ENCODE measurements around the gene STK33. TPM values are rescaled to one million over a fixed set of nuclear protein-coding genes. Genes with fewer than 3 reads are reported as not detected.

The STK33 gene
- total RNA-seq, 1 experiment from 2014 or later: 10.9 TPM

- no peak overlapping the region for H3K27ac ChIP-seq (ENCODE audit: low read depth, low read length)
- no peaks in the 10 kb centered on the region for H3K9me2 ChIP-seq (ENCODE audit: insufficient read depth)
- H3K9ac ChIP-seq (ENCODE audit: low read length): no peak overlapping the region
- no peaks in the 10 kb centered on the region for H4K20me1 ChIP-seq (ENCODE audit: insufficient read depth)
- no peaks in the 10 kb centered on the region for H3K4me1 ChIP-seq (ENCODE audit: control insufficient read depth in 1 of 2, insufficient read depth in 2 of 2, low read length in 2 of 2)
- RAD21 ChIA-PET (ENCODE audit: low non-redundant PET in 1 of 2, low total read pairs in 2 of 2, uncharacterized antibody in 2 of 2, unreplicated experiment in 2 of 2): no interaction called here
- ATAC-seq (no peak), DNase-seq (ENCODE audit: low read depth, low spot score) (no peak)
- CTCF ChIA-PET: no interaction called here
- BruUV-seq (replicated peaks): no TSS peak
- no peaks in the 10 kb centered on the region for H3K27me3 ChIP-seq (ENCODE audit: insufficient read depth, low read length)
- POLR2A ChIA-PET: no interaction called here
- no peak overlapping the region for H3K4me3 ChIP-seq (replicated peaks in 1 of 2; ENCODE audit: low read depth in 1 of 2, low read length in 2 of 2)
- H3K79me2 ChIP-seq (ENCODE audit: insufficient read depth, low read length): no peaks in the 10 kb centered on the region
- TF ChIP-seq SIN3A (IDR thresholded peaks at IDR 0.05; ENCODE audit: low read depth): no peak
- no peak for TF ChIP-seq POLR2A (IDR thresholded peaks at IDR 0.05; ENCODE audit: borderline replicate concordance, extremely low read depth, insufficient read depth, insufficient read length)
- no peak for TF ChIP-seq ELF1 (IDR thresholded peaks at IDR 0.05; ENCODE audit: borderline replicate concordance, low read depth)
- TF ChIP-seq YY1 (IDR thresholded peaks at IDR 0.05; ENCODE audit: extremely low read depth, insufficient replicate concordance, low read depth, low read length): no peak
- TF ChIP-seq FOSL1 (IDR thresholded peaks at IDR 0.05; ENCODE audit: low read depth): no peak
- no peak for TF ChIP-seq REST (IDR thresholded peaks at IDR 0.05; ENCODE audit: low read depth)
- no peak for TF ChIP-seq CBX3 (IDR thresholded peaks at IDR 0.05; ENCODE audit: low read depth)
- TF ChIP-seq CEBPB (IDR thresholded peaks at IDR 0.05; ENCODE audit: low read depth): no peak
- no peak for TF ChIP-seq MAX (IDR thresholded peaks at IDR 0.05)
- no peak for TF ChIP-seq CTCF (IDR thresholded peaks at IDR 0.05 in 2 of 3, conservative IDR thresholded peaks at IDR 0.05 in 1 of 3; ENCODE audit: borderline replicate concordance in 1 of 3, insufficient read depth in 1 of 3, low read depth in 2 of 3, low read length in 2 of 3)
- TF ChIP-seq SP1 (IDR thresholded peaks at IDR 0.05; ENCODE audit: low read depth): no peak
- no peak for TF ChIP-seq ZBTB33 (IDR thresholded peaks at IDR 0.05; ENCODE audit: extremely low read depth, insufficient replicate concordance, low read length)
- no peak for TF ChIP-seq EZH2 (IDR thresholded peaks at IDR 0.05)
- TF ChIP-seq JUND (IDR thresholded peaks at IDR 0.05): no peak
- no peak for TF ChIP-seq ZFX (IDR thresholded peaks at IDR 0.05)
- TF ChIP-seq RAD21 (IDR thresholded peaks at IDR 0.05; ENCODE audit: low read depth): no peak
- intact Hi-C loops (cut with micrococcal nuclease): no loop called here
- no peak overlapping the region for H2AFZ ChIP-seq (ENCODE audit: low read depth, low read length, poor library complexity, severe bottlenecking)
- H3K36me3 ChIP-seq (ENCODE audit: control insufficient read depth in 1 of 2, insufficient read depth in 2 of 2, low read length in 2 of 2): no peaks in the 10 kb centered on the region
- no peaks in the 10 kb centered on the region for H3K9me3 ChIP-seq (ENCODE audit: control insufficient read depth in 1 of 2, insufficient read depth in 1 of 2, low read depth in 1 of 2, low read length in 2 of 2)
- H3K4me2 ChIP-seq (ENCODE audit: low read length): no peak overlapping the region
These were observed 81.5 kb downstream of the STK33 start for GRCh38 chr11:8512547-8512946.
